ENCODE data around the gene TEFM. TPM values are rescaled to one million over a fixed set of nuclear protein-coding genes. Genes with fewer than 3 reads are reported as not detected.

Gene TEFM
- total and polyA plus RNA-seq, 2 of the 8 experiments (the other 6 are each of a cell fraction or from before 2014, with no cell fraction given): 6.1 to 10.9 TPM

GRCh38 chr17:30926516-30926915 lies 20.5 kb upstream of the TEFM start:
- Histone ChIP-seq H2AFZ (ENCODE audit: low read length) (no peak overlapping the region), H4K5ac (ENCODE audit: insufficient read length, low read depth, low read length) (no peak overlapping the region), H3K36me3 (ENCODE audit: control insufficient read depth in 2 of 4, insufficient read depth in 4 of 4, low read length in 3 of 4) (no peaks in the 10 kb centered on the region), H3K79me1 (ENCODE audit: low read depth, low read length) (no peaks in the 10 kb centered on the region), H3K18ac (ENCODE audit: extremely low read depth, low read length) (no peak overlapping the region), H4K91ac (replicated peaks; ENCODE audit: insufficient read length, low read length) (no peak overlapping the region), H4K8ac (ENCODE audit: extremely low read depth, insufficient read depth, low read length) (no peak overlapping the region), H3K23me2 (ENCODE audit: low read depth, low read length) (peaks cover 5% of the 10 kb centered on the region), H2AK5ac (ENCODE audit: low read depth, low read length) (no peak overlapping the region), H2BK12ac (ENCODE audit: low read depth, low read length) (no peak overlapping the region), H2BK5ac (ENCODE audit: low read depth, low read length) (no peak overlapping the region), H3K9me3 (ENCODE audit: insufficient read depth in 2 of 2, low read depth in 1 of 2, low read length in 1 of 2) (no peaks in the 10 kb centered on the region), H3K79me2 (ENCODE audit: control insufficient read depth in 1 of 2, insufficient read depth in 2 of 2, low read length in 2 of 2) (no peaks in the 10 kb centered on the region), H3K4me1 (replicated peaks in 1 of 4; ENCODE audit: control insufficient read depth in 3 of 4, insufficient read depth in 4 of 4, low read length in 3 of 4) (peaks cover 0 to 4% (median 1%) of the 10 kb centered on the region in 4 experiments; a peak in 2 of 7 replicates), H4K20me1 (replicated peaks in 1 of 2; ENCODE audit: control insufficient read depth in 1 of 2, insufficient read depth in 2 of 2, low read length in 2 of 2) (no peaks in the 10 kb centered on the region), H2BK120ac (replicated peaks; ENCODE audit: low read depth, low read length) (no peak overlapping the region), H3K4me2 (ENCODE audit: insufficient read depth in 1 of 2, low read depth in 2 of 2, low read length in 2 of 2) (no peak overlapping the region), H3K56ac (replicated peaks; ENCODE audit: insufficient read length, low read depth, low read length) (no peak overlapping the region), H2BK15ac (ENCODE audit: low read length) (no peak overlapping the region), H3K23ac (ENCODE audit: insufficient read length) (no peak overlapping the region), H3K27ac (ENCODE audit: low read depth, low read length) (no peak overlapping the region), H3K4ac (replicated peaks; ENCODE audit: insufficient read length, low read depth, low read length) (no peak overlapping the region), H3K27me3 (replicated peaks in 1 of 4; ENCODE audit: control insufficient read depth in 3 of 4, extremely low read depth in 1 of 4, insufficient read depth in 3 of 4, low read length in 3 of 4) (peaks cover 16 to 31% (median 24%) of the 10 kb centered on the region in 4 experiments), H3K4me3 (ENCODE audit: extremely low read depth in 1 of 4, insufficient read depth in 2 of 4, low read depth in 3 of 4, low read length in 4 of 4) (no peak overlapping the region), H2BK20ac (ENCODE audit: low read length) (no peak overlapping the region), H3K14ac (ENCODE audit: insufficient read length) (no peak overlapping the region), H3K9ac (replicated peaks in 1 of 4; ENCODE audit: extremely low read depth in 1 of 4, low read depth in 3 of 4, low read length in 3 of 4) (no peak overlapping the region)
- DNase-seq (ENCODE audit: low read depth in 1 of 2, low spot score in 2 of 2) (no peak), FAIRE-seq (no peak)
- 84% methylated on average over 6 of the region's 6 CpGs; no CpG with 5 or more reads in 1 of the 2 experiments for WGBS, 2 experiments (ENCODE audit: extremely low coverage in 1 of 2, insufficient coverage in 1 of 2, insufficient read length in 1 of 2, insufficient replicate concordance in 2 of 2, low coverage in 1 of 2, low lambda C conversion rate in 2 of 2, missing lambda C conversion rate in 1 of 2)
- no peak for TF ChIP-seq KDM4A (IDR thresholded peaks at IDR 0.05; ENCODE audit: low read depth, low read length, severe bottlenecking)
- no peak for TF ChIP-seq ASH2L (IDR thresholded peaks at IDR 0.05; ENCODE audit: low read length)
- no peak for TF ChIP-seq SAP30 (IDR thresholded peaks at IDR 0.05; ENCODE audit: insufficient read depth, insufficient replicate concordance, low read length)
- no peak for TF ChIP-seq TEAD4 (IDR thresholded peaks at IDR 0.05; ENCODE audit: low read depth, low read length)
- TF ChIP-seq TBP (IDR thresholded peaks at IDR 0.05; ENCODE audit: low read depth, low read length): no peak
- TF ChIP-seq CHD2 (IDR thresholded peaks at IDR 0.05; ENCODE audit: low read length): no peak
- TF ChIP-seq YY1 (IDR thresholded peaks at IDR 0.05; ENCODE audit: low read depth, low read length): no peak
- TF ChIP-seq GABPA (IDR thresholded peaks at IDR 0.05; ENCODE audit: borderline replicate concordance, insufficient read depth, low read length): no peak
- TF ChIP-seq RNF2 (IDR thresholded peaks at IDR 0.05; ENCODE audit: borderline replicate concordance, low read depth, low read length, missing control alignments, poor library complexity, severe bottlenecking): no peak
- no peak for TF ChIP-seq RFX5 (IDR thresholded peaks at IDR 0.05; ENCODE audit: borderline replicate concordance, low read depth, low read length)
- no peak for TF ChIP-seq NRF1 (IDR thresholded peaks at IDR 0.05; ENCODE audit: low read depth, low read length)
- TF ChIP-seq POLR2AphosphoS5 (IDR thresholded peaks at IDR 0.05; ENCODE audit: low read depth, low read length): no peak
- TF ChIP-seq BRCA1 (IDR thresholded peaks at IDR 0.05; ENCODE audit: low read depth, low read length): no peak
- no peak for TF ChIP-seq BCL11A (IDR thresholded peaks at IDR 0.05; ENCODE audit: low read depth in 2 of 2, low read length in 2 of 2)
- TF ChIP-seq SIRT6 (IDR thresholded peaks at IDR 0.05; ENCODE audit: low read length): no peak
- CTCF ChIA-PET (ENCODE audit: partially characterized antibody): interaction anchor here (0.6 to 1.2 kb wide), 2 partner anchors 283 to 730 kb away, joined by 3 read pairs; no protein-coding TSS in a partner anchor
- POLR2A ChIA-PET (ENCODE audit: partially characterized antibody): no interaction called here
